Effector memory CD8-positive, alpha-beta T cell (primary cell): ENCODE data around the gene ZBTB32.
"Not testable (repeated sequence)": the region's sequence is repeated elsewhere in the genome, so short reads cannot be mapped to it uniquely, and the experiment has no call there.

Experiments used
- ATAC-seq: fragments of 150-1000 bp; cut with Tn5 transposase; replicated peaks from 2 replicates; pipeline ENCODE4 v1.10.0; 2021; ENCODE audit warnings: mild to moderate bottlenecking, moderate library complexity
- DNase-seq, 3 experiments: peaks; one replicate each; pipeline ENCODE4 v3.0.0; 2021
- H3K27ac Mint-ChIP-seq, 2 donors: one replicate each; pipeline ENCODE4 v1.8.0; 2022; ENCODE audit warnings: mild to moderate bottlenecking in 2 of 2, mixed read lengths in 2 of 2, moderate library complexity in 2 of 2
- H3K27me3 Mint-ChIP-seq, 2 donors: one replicate each; pipeline ENCODE4 v1.8.0; 2022; ENCODE audit warnings: mixed read lengths in 2 of 2
- H3K36me3 Mint-ChIP-seq: one replicate; pipeline ENCODE4 v1.8.0; 2022; ENCODE audit warnings: mild to moderate bottlenecking, moderate library complexity, mixed read lengths; ENCODE audit not compliant: insufficient read depth
- H3K4me1 Mint-ChIP-seq, 2 donors: one replicate each; pipeline ENCODE4 v1.8.0; 2022; ENCODE audit warnings: low read depth in 2 of 2, mixed read lengths in 2 of 2
- H3K4me3 Mint-ChIP-seq, 2 donors: one replicate each; pipeline ENCODE4 v1.8.0; 2022; ENCODE audit warnings: mild to moderate bottlenecking in 2 of 2, mixed read lengths in 2 of 2, moderate library complexity in 2 of 2
- H3K9me3 Mint-ChIP-seq, 2 donors: one replicate each; pipeline ENCODE4 v1.8.0; 2022; ENCODE audit warnings: mixed read lengths in 2 of 2

ZBTB32 gene

GRCh38 chr19:35719402-35720162, 15.2 kb downstream of the ZBTB32 start:
- Mint-ChIP-seq H3K27me3 (no peaks in the 10 kb centered on the region), H3K4me1 (peaks cover 31 to 36% of the 10 kb centered on the region in 2 donors), H3K27ac (peak overlapping the region in 1 of 2 donors; percentile 62), H3K36me3 (peaks cover 53% of the 10 kb centered on the region), H3K4me3 (peak overlapping the region; percentile 86 to 87), H3K9me3 (no peaks in the 10 kb centered on the region)
- ATAC-seq (no peak), DNase-seq (no peak)

- DNase-seq (no peak), ATAC-seq (no peak)
- Mint-ChIP-seq H3K4me1 (peaks cover 26 to 32% of the 10 kb centered on the region in 2 donors), H3K27me3 (no peaks in the 10 kb centered on the region), H3K27ac (no peak overlapping the region), H3K9me3 (no peaks in the 10 kb centered on the region), H3K36me3 (peaks cover 56% of the 10 kb centered on the region), H3K4me3 (no peak overlapping the region)
Measured at GRCh38 chr19:35720163-35720524, 15.8 kb downstream of the ZBTB32 start.

- no peak for DNase-seq
- Mint-ChIP-seq H3K27me3 (no peaks in the 10 kb centered on the region), H3K27ac (no peak overlapping the region), H3K9me3 (no peaks in the 10 kb centered on the region), H3K36me3 (peaks cover 61% of the 10 kb centered on the region), H3K4me3 (no peak overlapping the region), H3K4me1 (peaks cover 25 to 31% of the 10 kb centered on the region in 2 donors)
- no peak for ATAC-seq
Measured at GRCh38 chr19:35720648-35721047, 16.3 kb downstream of the ZBTB32 start.

- H3K27ac Mint-ChIP-seq, result no peak overlapping the region
- H3K4me1 Mint-ChIP-seq, result peaks cover 18 to 23% of the 10 kb centered on the region in 2 donors
- DNase-seq (no peak), ATAC-seq (no peak)
- peaks cover 66% of the 10 kb centered on the region for H3K36me3 Mint-ChIP-seq
- H3K27me3 Mint-ChIP-seq, result no peaks in the 10 kb centered on the region
- peak overlapping the region; percentile 41 to 46 for H3K4me3 Mint-ChIP-seq
- H3K9me3 Mint-ChIP-seq, result no peaks in the 10 kb centered on the region
Measured at GRCh38 chr19:35721374-35721773, 17.0 kb downstream of the ZBTB32 start.

GRCh38 chr19:35722461-35722860, 18.1 kb downstream of the ZBTB32 start:
- DNase-seq, result no peak
- Mint-ChIP-seq H3K4me1 (peaks cover 12 to 19% of the 10 kb centered on the region in 2 donors), H3K4me3 (no peak overlapping the region), H3K9me3 (no peaks in the 10 kb centered on the region), H3K36me3 (peaks cover 69% of the 10 kb centered on the region), H3K27me3 (no peaks in the 10 kb centered on the region), H3K27ac (no peak overlapping the region)
- no peak for ATAC-seq

GRCh38 chr19:35722897-35723296, 18.5 kb downstream of the ZBTB32 start:
- H3K27ac Mint-ChIP-seq, result no peak overlapping the region
- DNase-seq, result no peak
- no peak overlapping the region for H3K4me3 Mint-ChIP-seq
- no peak for ATAC-seq
- H3K27me3 Mint-ChIP-seq, result no peaks in the 10 kb centered on the region
- H3K9me3 Mint-ChIP-seq, result no peaks in the 10 kb centered on the region
- H3K4me1 Mint-ChIP-seq, result peaks cover 12 to 19% of the 10 kb centered on the region in 2 donors
- peaks cover 72% of the 10 kb centered on the region for H3K36me3 Mint-ChIP-seq

- Mint-ChIP-seq H3K9me3 (no peaks in the 10 kb centered on the region), H3K4me1 (peaks cover 11 to 16% of the 10 kb centered on the region in 2 donors), H3K27me3 (no peaks in the 10 kb centered on the region), H3K27ac (peak overlapping the region in 1 of 2 donors; percentile 68), H3K36me3 (peaks cover 73% of the 10 kb centered on the region), H3K4me3 (no peak overlapping the region)
- DNase-seq (no peak), ATAC-seq (no peak)
Measured at GRCh38 chr19:35723671-35724070, 19.3 kb downstream of the ZBTB32 start.

- not testable (repeated sequence) for ATAC-seq, H3K27me3 Mint-ChIP-seq, H3K4me3 Mint-ChIP-seq, H3K9me3 Mint-ChIP-seq, DNase-seq
- Mint-ChIP-seq H3K36me3 (peaks cover 76% of the 10 kb centered on the region), H3K4me1 (peaks cover 9 to 14% of the 10 kb centered on the region in 2 donors), H3K27ac (peak overlapping the region in 1 of 2 donors; percentile 68)
Measured at GRCh38 chr19:35724132-35724531, 19.8 kb downstream of the ZBTB32 start.

GRCh38 chr19:35724560-35724959, 20.2 kb downstream of the ZBTB32 start:
- no peak overlapping the region for H3K4me3 Mint-ChIP-seq
- DNase-seq (no peak), ATAC-seq (no peak)
- no peaks in the 10 kb centered on the region for H3K9me3 Mint-ChIP-seq
- peaks cover 5 to 10% of the 10 kb centered on the region in 2 donors for H3K4me1 Mint-ChIP-seq
- H3K27ac Mint-ChIP-seq, result peak overlapping the region in 1 of 2 donors; percentile 68
- peaks cover 80% of the 10 kb centered on the region for H3K36me3 Mint-ChIP-seq
- H3K27me3 Mint-ChIP-seq, result no peaks in the 10 kb centered on the region

GRCh38 chr19:35725216-35725861, 21.0 kb downstream of the ZBTB32 start:
- ATAC-seq, result no peak
- H3K4me3 Mint-ChIP-seq, result no peak overlapping the region
- peaks cover 84% of the 10 kb centered on the region for H3K36me3 Mint-ChIP-seq
- H3K9me3 Mint-ChIP-seq, result no peaks in the 10 kb centered on the region
- H3K27me3 Mint-ChIP-seq, result no peaks in the 10 kb centered on the region
- no peak for DNase-seq
- no peak overlapping the region for H3K27ac Mint-ChIP-seq
- H3K4me1 Mint-ChIP-seq, result peaks cover 2 to 14% of the 10 kb centered on the region in 2 donors

GRCh38 chr19:35727053-35727955, 22.9 kb downstream of the ZBTB32 start:
- no peaks in the 10 kb centered on the region for H3K27me3 Mint-ChIP-seq
- peaks cover 5 to 10% of the 10 kb centered on the region in 2 donors for H3K4me1 Mint-ChIP-seq
- ATAC-seq (no peak), DNase-seq (no peak)
- H3K9me3 Mint-ChIP-seq, result no peaks in the 10 kb centered on the region
- peaks cover 82% of the 10 kb centered on the region for H3K36me3 Mint-ChIP-seq
- peak overlapping the region in 1 of 2 donors; percentile 80 for H3K27ac Mint-ChIP-seq
- no peak overlapping the region for H3K4me3 Mint-ChIP-seq

GRCh38 chr19:35727956-35728706, 23.8 kb downstream of the ZBTB32 start:
- H3K4me1 Mint-ChIP-seq, result peaks cover 5 to 10% of the 10 kb centered on the region in 2 donors
- peaks cover 80% of the 10 kb centered on the region for H3K36me3 Mint-ChIP-seq
- H3K9me3 Mint-ChIP-seq, result no peaks in the 10 kb centered on the region
- H3K27me3 Mint-ChIP-seq, result no peaks in the 10 kb centered on the region
- H3K27ac Mint-ChIP-seq, result peak overlapping the region in 1 of 2 donors; percentile 80
- ATAC-seq (no peak), DNase-seq (no peak)
- no peak overlapping the region for H3K4me3 Mint-ChIP-seq

- Mint-ChIP-seq H3K4me1 (peaks cover 8 to 13% of the 10 kb centered on the region in 2 donors), H3K36me3 (peaks cover 79% of the 10 kb centered on the region), H3K27ac (no peak overlapping the region), H3K4me3 (no peak overlapping the region), H3K27me3 (no peaks in the 10 kb centered on the region), H3K9me3 (no peaks in the 10 kb centered on the region)
- DNase-seq, result no peak
- ATAC-seq, result no peak
Measured at GRCh38 chr19:35729021-35729420, 24.7 kb downstream of the ZBTB32 start.
